HepG2 (cell line): ENCODE results near the gene RPS6KB1. TPM values are rescaled to one million over a fixed set of nuclear protein-coding genes. Genes with fewer than 3 reads are reported as not detected.

Source experiments
- CEBPG ChIP-seq: IDR thresholded peaks from 2 replicates; pipeline ENCODE4 v1.6.1; 2016
- GABPB1 ChIP-seq: IDR thresholded peaks from 2 replicates; pipeline ENCODE4 v1.6.1; 2016; ENCODE audit warnings: mild to moderate bottlenecking, missing genetic modification reagents, moderate library complexity, missing compliant biosample characterization
- NFKBIZ ChIP-seq: IDR thresholded peaks from 2 replicates; pipeline ENCODE4 v1.6.1; 2018; ENCODE audit warnings: missing genetic modification reagents, missing compliant biosample characterization
- NPAS2 ChIP-seq: sonication (generic); formaldehyde crosslinking; IDR thresholded peaks from 2 replicates; pipeline ENCODE4 v1.8.0; 2022; ENCODE audit warnings: mild to moderate bottlenecking, missing genetic modification reagents, borderline replicate concordance
- ONECUT2 ChIP-seq: sonication (generic); formaldehyde crosslinking; IDR thresholded peaks from 2 replicates; pipeline ENCODE4 v1.4.0; 2020; ENCODE audit warnings: missing genetic modification reagents
- REPIN1 ChIP-seq: sonication (generic); formaldehyde crosslinking; IDR thresholded peaks from 2 replicates; pipeline ENCODE4 v1.8.0; 2022; ENCODE audit warnings: missing genetic modification reagents, low read depth, mild to moderate bottlenecking, borderline replicate concordance
- SAP130 ChIP-seq: IDR thresholded peaks from 2 replicates; pipeline ENCODE4 v1.6.1; 2016; ENCODE audit warnings: low read depth
- SCMH1 ChIP-seq: sonication (generic); formaldehyde crosslinking; IDR thresholded peaks from 2 replicates; pipeline ENCODE4 v1.9.0; 2021; ENCODE audit warnings: missing genetic modification reagents, mild to moderate bottlenecking, borderline replicate concordance
- TGIF2 ChIP-seq: IDR thresholded peaks from 2 replicates; pipeline ENCODE4 v1.6.1; 2016; ENCODE audit warnings: control low read depth, missing compliant biosample characterization
- ZNF230 ChIP-seq: sonication (generic); formaldehyde crosslinking; IDR thresholded peaks from 2 replicates; pipeline ENCODE4 v1.4.0; 2020; ENCODE audit warnings: mild to moderate bottlenecking, missing genetic modification reagents
- ZNF451 ChIP-seq: sonication (generic); formaldehyde crosslinking; IDR thresholded peaks from 2 replicates; pipeline ENCODE4 v1.5.0; 2020; ENCODE audit warnings: mild to moderate bottlenecking, missing genetic modification reagents
- ZNF614 ChIP-seq: IDR thresholded peaks from 2 replicates; pipeline ENCODE4 v1.6.1; 2018; ENCODE audit warnings: missing biosample characterization, missing genetic modification reagents, inconsistent platforms, borderline replicate concordance
- ZNF674 ChIP-seq: sonication (generic); formaldehyde crosslinking; IDR thresholded peaks from 2 replicates; pipeline ENCODE4 v1.5.0; 2020; ENCODE audit warnings: low read depth, mild to moderate bottlenecking, missing genetic modification reagents
- ZNF678 ChIP-seq: sonication (generic); formaldehyde crosslinking; IDR thresholded peaks from 2 replicates; pipeline ENCODE4 v1.4.0; 2020; ENCODE audit warnings: mild to moderate bottlenecking, missing genetic modification reagents
- ZNF746 ChIP-seq: sonication (generic); formaldehyde crosslinking; IDR thresholded peaks from 2 replicates; pipeline ENCODE4 v1.8.0; 2022; ENCODE audit warnings: mild to moderate bottlenecking, missing genetic modification reagents
- ZNF792 ChIP-seq: IDR thresholded peaks from 2 replicates; pipeline ENCODE4 v1.6.1; 2016
- polyA plus RNA-seq, 8 experiments: library from polyadenylated mRNA; depleted of rRNA in 3 of 8; stranded (reverse) in 7 of 8; unstranded in 1 of 8; fragments of >200 nt; fragmentation: Illumina TruSeq in 4 of 8; extraction: Trizol in 4 of 8; gene quantifications; 2 replicates each; pipeline versions ENCODE4 v1.2.1 to v1.2.3, GENCODE V29; 2011 to 2016; ENCODE audit warnings: low read depth in 4 of 8, missing spikeins in 1 of 8, mixed read lengths in 1 of 8; ENCODE audit not compliant: insufficient read depth in 1 of 8
- total RNA-seq, 5 experiments: library from RNA; depleted of rRNA; stranded (reverse); fragments of >200 nt; fragmentation: Illumina TruSeq; extraction: Trizol; gene quantifications; 2 replicates each; pipeline ENCODE4 v1.2.3, GENCODE V29; 2016; ENCODE audit warnings: low read depth in 1 of 5
- TF ChIP-seq, protein P1 (sequence below): sonication (generic); formaldehyde crosslinking; IDR thresholded peaks from 2 replicates; pipeline ENCODE4 v1.4.0; 2020; ENCODE audit warnings: missing genetic modification reagents, mild to moderate bottlenecking, borderline replicate concordance
- TF ChIP-seq, protein P2 (sequence below): IDR thresholded peaks from 2 replicates; pipeline ENCODE4 v1.6.1; 2016; ENCODE audit warnings: control low read depth
- TF ChIP-seq, protein P3 (sequence below): sonication (generic); formaldehyde crosslinking; IDR thresholded peaks from 2 replicates; pipeline ENCODE4 v1.5.1; 2020; ENCODE audit warnings: missing genetic modification reagents, mild to moderate bottlenecking, borderline replicate concordance
- TF ChIP-seq, protein P4 (sequence below): sonication (generic); IDR thresholded peaks from 2 replicates; pipeline ENCODE4 v1.6.1; 2016; ENCODE audit warnings: low read depth, borderline replicate concordance

Gene RPS6KB1
- total and polyA plus RNA-seq, 2 of the 13 experiments (the other 11 are each of a cell fraction or from before 2014, with no cell fraction given) = 16.5 to 42.2 TPM

DNA sequence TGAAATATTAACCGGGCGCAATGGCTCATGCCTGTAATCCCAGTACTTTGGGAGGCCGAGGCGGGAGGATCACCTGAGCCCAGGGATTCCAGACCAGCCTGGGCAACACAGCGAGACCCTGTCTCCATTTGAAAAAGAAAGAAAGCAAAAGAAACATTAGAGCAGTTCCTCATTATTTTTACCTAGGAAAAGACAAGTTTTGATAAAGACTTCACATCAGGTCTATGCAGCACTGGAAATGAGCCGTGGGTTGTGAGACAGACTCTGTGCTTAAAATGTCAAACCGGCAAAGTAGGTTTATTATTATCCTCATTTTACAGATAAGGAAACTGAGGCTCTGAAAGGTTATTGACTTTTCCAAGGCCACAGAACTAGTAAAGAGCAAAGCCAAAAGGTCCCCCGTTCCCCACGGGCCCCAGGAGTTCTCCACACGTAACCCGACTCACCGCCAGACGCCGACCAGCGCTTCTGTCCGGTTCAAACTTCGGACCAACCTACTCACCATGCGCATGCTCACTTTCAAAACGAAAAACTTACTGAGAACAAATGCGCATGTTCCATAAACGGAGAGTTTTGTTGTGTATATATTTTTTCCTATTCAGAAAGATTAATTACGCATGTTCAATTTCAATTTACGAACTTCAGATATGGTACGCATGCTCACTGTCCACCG, 534 bp upstream of the RPS6KB1 start (continued):
- TF ChIP-seq, protein P1, sequence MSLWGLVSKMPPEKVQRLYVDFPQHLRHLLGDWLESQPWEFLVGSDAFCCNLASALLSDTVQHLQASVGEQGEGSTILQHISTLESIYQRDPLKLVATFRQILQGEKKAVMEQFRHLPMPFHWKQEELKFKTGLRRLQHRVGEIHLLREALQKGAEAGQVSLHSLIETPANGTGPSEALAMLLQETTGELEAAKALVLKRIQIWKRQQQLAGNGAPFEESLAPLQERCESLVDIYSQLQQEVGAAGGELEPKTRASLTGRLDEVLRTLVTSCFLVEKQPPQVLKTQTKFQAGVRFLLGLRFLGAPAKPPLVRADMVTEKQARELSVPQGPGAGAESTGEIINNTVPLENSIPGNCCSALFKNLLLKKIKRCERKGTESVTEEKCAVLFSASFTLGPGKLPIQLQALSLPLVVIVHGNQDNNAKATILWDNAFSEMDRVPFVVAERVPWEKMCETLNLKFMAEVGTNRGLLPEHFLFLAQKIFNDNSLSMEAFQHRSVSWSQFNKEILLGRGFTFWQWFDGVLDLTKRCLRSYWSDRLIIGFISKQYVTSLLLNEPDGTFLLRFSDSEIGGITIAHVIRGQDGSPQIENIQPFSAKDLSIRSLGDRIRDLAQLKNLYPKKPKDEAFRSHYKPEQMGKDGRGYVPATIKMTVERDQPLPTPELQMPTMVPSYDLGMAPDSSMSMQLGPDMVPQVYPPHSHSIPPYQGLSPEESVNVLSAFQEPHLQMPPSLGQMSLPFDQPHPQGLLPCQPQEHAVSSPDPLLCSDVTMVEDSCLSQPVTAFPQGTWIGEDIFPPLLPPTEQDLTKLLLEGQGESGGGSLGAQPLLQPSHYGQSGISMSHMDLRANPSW (CRISPR knock-in tag) = no peak
- TF ChIP-seq, protein P2, sequence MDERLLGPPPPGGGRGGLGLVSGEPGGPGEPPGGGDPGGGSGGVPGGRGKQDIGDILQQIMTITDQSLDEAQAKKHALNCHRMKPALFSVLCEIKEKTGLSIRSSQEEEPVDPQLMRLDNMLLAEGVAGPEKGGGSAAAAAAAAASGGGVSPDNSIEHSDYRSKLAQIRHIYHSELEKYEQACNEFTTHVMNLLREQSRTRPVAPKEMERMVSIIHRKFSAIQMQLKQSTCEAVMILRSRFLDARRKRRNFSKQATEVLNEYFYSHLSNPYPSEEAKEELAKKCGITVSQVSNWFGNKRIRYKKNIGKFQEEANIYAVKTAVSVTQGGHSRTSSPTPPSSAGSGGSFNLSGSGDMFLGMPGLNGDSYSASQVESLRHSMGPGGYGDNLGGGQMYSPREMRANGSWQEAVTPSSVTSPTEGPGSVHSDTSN = no peak
- no peak for TF ChIP-seq ZNF614 (CRISPR knock-in tag)
- TF ChIP-seq NPAS2 = no peak
- TF ChIP-seq ONECUT2 (CRISPR knock-in tag) = no peak
- peak; percentile 26; the same call in 1 of the 2 replicates for TF ChIP-seq ZNF674 (CRISPR knock-in tag)
- no peak for TF ChIP-seq ZNF230 (CRISPR knock-in tag)
- TF ChIP-seq ZNF451 = no peak
- no peak for TF ChIP-seq ZNF678
- TF ChIP-seq SAP130 (CRISPR knock-in tag) = peak; percentile 74; the same call in 1 of the 2 replicates
- TF ChIP-seq REPIN1 (CRISPR knock-in tag) = peak; percentile 28; the same call in 1 of the 2 replicates
- TF ChIP-seq ZNF792 = peak; percentile 9; the same call in 1 of the 2 replicates
- TF ChIP-seq, protein P3, sequence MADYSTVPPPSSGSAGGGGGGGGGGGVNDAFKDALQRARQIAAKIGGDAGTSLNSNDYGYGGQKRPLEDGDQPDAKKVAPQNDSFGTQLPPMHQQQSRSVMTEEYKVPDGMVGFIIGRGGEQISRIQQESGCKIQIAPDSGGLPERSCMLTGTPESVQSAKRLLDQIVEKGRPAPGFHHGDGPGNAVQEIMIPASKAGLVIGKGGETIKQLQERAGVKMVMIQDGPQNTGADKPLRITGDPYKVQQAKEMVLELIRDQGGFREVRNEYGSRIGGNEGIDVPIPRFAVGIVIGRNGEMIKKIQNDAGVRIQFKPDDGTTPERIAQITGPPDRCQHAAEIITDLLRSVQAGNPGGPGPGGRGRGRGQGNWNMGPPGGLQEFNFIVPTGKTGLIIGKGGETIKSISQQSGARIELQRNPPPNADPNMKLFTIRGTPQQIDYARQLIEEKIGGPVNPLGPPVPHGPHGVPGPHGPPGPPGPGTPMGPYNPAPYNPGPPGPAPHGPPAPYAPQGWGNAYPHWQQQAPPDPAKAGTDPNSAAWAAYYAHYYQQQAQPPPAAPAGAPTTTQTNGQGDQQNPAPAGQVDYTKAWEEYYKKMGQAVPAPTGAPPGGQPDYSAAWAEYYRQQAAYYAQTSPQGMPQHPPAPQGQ (CRISPR knock-in tag) = 0 out of 2 replicates have a peak, but pooled peaks have one; percentile 31
- TF ChIP-seq, protein P4, sequence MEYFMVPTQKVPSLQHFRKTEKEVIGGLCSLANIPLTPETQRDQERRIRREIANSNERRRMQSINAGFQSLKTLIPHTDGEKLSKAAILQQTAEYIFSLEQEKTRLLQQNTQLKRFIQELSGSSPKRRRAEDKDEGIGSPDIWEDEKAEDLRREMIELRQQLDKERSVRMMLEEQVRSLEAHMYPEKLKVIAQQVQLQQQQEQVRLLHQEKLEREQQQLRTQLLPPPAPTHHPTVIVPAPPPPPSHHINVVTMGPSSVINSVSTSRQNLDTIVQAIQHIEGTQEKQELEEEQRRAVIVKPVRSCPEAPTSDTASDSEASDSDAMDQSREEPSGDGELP = no peak
- peak; percentile 29 for TF ChIP-seq TGIF2 (CRISPR knock-in tag)
- no peak for TF ChIP-seq ZNF746 (CRISPR knock-in tag)
- no peak for TF ChIP-seq NFKBIZ (CRISPR knock-in tag)
- TF ChIP-seq SCMH1 = no peak
- TF ChIP-seq GABPB1 (CRISPR knock-in tag) = no peak
- TF ChIP-seq CEBPG (CRISPR knock-in tag) = no peak
